HUDEP-2 (cell line): Measurements from ENCODE around the gene MUSTN1.

Source experiments
- DNase-seq, 76 experiments: peaks; one replicate each; lab custom pipeline; 2025; ENCODE audit not compliant: unreplicated experiment in 76 of 76; lab: John Stamatoyannopoulos, UW

MUSTN1 gene

DNA sequence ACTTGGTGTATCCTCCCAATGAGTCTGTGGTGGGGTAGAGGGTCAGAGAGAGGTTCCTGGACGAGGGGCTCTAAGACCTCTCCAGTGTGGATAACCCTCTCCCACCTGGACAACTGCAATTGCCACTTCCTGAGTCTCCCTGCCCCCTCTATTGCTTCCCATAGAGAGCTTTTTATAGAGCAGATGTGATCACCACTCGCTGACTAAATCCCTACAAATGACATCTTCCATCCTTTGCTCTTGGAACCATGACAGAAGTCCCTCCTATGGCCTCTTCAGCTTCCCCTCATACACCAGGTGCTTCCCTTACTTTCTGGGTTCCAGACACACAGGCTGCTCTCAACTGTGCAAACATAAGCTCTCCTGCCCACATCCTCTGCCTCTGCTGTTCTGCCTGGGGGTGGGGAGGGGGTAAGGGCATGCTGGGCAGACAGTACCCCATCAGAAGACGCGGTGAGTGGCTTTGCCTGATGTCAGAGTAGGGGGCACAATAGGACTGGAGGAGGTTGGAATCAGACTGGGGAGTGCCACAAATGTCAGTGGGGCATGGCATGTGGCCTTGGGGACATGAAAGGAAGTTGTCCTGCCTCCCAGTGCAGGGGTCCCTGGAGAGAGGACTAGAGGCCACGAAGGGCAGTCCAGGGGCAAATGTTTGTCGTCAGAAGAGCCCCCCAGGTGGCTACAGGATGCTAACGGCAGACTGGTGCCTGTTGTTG is 25.0 kb downstream of the MUSTN1 start:
- no peak for DNase-seq

DNA sequence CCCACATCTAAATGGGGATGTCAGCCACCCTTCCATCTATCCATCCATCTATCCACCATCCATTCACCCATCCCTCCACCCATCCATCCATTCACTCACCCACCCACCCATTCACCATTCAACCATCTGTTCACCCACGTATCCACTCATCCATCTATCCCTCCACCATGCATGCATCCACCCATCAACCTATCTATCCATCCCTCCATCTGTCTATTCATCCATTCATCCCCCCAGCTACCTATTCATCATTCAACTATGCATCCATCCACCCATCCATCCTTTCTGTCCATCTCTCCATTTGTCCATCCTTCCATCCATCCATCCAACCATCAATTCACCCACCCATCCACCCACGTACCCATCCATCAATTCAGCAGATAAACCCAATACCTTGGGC is 25.7 kb downstream of the MUSTN1 start:
- DNase-seq = no peak

DNA sequence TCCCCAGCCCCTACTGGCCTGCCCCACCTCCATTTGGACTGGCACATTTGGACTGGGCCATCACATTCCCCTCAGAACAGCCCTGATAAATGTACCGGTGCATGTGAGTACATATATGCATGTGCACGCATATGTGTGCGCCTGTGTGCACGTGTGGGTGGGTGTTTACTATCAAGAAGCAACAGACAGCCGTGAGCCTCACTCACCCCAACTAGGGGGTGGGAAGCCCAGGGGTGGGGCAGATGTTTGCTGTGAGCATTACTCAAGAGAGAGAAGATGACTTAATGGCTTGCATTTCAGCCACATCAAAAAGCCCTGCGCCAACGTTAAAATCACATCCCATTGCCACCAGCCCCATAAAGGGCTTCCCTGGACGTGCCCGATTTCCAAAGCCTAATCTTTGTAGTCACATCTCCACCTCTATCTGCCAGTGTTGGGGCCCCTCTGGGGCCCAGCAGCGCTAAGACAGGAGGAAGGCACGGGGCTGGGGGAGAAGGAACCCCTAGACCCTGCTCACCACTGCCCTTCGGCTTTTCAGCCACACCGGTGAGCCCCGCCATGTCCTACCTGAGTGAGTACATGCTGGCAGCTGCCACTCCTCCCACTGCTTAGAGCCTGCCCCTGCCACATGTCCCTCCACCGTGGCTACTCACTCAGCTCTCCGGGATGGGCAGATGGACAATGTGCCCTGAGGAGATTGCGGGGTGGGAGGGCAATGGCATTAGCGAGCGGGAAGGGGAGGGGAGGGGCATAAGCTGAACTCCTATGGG is 29.4 kb downstream of the MUSTN1 start:
- DNase-seq = no peak

DNA sequence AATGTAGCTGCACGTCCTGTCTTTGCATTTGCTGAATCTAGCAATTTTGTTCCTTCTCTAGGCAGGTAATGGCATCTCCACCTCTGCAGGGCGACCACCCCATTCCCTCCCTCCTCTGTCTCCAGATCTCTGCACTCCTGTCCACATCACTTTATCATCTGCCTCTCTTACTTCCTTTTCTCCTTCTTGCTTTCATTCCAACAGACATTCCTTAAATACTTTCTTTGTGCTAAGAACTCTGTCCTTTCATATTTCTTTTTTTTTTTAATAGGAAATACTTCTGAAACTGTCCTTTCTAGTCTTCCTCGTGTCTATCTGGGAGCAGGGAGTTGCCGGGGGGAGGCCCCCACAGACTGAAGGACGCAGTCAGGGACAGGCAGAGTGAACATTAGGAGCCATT is 33.0 kb downstream of the MUSTN1 start:
- DNase-seq = no peak

DNA sequence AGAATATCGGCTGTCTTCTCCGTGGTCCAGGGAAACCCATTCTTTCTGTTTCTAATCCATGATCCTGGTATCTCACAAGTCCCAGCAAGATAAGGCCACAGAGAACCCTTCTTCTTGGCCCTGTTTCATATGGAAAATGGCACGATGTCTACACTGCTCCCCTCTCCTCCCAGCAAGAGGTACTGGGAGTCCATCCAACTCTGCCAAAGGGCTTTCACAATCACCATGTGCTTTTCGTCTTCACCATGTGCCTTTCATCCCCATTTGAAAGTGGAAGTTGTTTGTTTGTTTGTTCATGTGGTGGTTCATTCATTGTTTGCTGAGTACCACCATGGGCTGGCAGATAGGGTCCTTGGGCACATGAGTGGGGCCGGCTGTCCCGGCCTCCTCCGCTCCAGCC is 34.7 kb downstream of the MUSTN1 start:
- no peak for DNase-seq

DNA sequence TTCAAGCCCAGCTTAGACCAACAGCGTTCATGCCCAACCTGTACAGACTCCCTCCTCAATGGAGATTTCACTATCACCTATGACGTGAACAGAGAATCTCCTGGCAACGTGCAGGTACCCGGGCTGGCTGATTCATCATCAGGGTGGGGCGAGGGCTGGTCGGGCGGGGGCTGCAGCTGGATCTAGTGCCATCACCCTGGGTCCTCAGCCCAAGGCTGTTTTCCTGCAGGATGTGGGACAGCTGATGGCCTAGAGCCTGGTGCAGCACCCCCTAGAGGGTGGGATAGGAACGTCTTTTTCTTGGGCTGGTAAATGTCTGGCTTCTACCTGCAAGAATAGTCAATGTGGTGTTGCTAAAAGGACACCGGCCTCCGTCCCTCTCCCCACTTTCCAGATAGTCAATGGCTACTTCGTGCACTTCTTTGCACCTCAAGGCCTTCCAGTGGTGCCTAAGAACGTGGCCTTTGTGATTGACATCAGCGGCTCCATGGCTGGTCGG is 35.8 kb downstream of the MUSTN1 start:
- DNase-seq = peak in 13 of 76 experiments; percentile 4 to 40 (median 10)

DNA sequence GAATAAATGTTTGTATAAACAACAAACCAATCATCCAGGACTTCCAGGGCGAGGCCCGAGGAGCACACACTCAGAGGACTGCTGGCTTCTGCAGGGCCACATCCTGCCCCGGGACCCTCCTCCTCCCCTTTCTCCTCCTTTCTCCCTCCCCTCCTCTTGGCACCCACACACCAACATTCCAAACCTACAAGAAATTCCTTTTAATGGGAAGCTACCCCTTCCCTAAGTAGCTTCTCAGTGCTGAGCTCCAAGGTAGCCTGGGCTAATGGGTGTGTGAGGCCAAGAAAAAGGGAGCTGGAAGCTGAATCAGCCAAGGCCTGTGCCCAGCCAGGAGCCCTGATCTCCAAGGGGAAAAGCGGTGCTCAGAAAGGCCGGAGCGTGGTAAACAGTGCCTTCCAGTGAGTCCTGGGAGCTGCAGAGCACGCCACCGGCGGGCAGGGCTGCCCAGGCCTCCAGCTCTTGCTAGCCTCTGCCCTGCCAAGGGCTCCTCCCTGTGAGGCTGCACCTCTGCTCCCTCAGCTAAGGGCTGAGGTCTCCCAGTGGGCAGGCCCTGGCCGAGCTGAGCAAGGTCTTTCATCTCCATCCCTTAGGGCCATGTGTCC is 36.3 kb downstream of the MUSTN1 start:
- DNase-seq = no peak

DNA sequence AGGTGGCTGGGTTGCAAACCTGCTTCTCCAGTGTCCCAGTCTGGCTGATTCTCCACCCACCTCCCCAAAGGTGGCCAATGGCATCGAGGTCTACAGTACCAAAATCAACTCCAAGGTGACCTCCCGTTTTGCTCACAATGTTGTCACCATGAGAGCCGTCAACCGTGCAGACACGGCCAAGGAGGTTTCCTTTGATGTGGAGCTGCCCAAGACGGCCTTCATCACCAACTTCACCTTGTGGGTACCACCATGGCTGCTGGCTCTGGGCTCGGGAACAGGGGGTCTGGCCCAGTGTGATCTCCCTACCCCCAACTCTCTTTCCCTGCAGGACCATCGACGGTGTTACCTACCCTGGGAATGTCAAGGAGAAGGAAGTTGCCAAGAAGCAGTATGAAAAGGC is 38.4 kb downstream of the MUSTN1 start:
- DNase-seq = no peak

DNA sequence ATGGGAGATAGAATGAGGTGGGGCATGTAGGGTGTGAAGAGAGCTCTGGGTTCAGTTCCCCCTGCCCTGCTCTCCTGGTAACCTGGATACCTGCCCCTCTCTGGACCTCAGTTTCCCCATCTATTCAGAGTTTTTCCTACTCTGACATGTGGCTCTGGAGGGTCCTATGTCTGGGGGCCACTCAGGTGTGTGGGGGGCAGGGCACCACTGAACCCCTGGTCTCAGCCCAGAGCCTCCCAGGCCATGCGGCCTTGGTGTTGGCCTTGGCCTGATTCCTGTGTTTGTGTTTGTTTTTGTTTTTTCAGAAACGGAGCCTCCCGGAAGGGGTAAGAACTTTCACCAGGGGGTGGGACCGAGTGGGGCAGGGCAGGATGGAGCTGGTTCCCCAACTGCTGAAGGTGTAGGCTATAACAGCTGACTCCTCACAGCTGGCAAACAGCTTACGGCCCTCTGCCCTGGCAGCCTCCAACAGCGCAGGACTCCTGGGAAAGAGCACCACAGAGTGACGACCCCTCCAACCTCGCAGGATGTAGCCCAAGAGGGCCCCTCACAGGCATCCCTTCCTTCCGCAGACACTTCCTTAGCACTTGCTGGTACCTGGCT is 39.4 kb downstream of the MUSTN1 start:
- no peak for DNase-seq

DNA sequence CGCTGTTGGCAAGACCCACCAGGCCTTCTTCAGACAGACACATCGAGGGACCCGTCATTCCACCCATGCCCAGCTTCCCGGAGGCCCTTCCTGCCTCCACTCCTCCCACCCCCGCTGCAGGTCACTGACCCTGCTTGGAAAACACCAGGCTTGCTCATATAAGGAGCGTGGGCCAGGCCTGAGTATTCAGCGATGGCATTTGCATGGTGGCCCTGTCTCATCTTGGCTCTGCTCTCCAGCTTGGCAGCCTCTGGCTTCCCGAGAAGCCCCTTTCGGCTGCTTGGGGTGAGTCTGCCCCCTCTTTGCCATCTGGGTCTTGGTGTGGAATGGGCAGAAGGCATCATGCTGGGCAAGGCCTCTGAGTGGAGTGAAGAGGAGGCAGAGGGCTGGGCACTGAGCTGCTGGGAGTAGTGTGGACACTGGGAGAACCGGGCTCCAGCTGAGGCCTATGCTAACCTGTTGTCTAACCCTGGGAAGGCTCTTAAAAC is 40.2 kb downstream of the MUSTN1 start, which contains the start of gene ITIH3:
TSS of gene ITIH3 (plus strand) at position 185 of the 488 bp plus-strand sequence. CDS start at position 193, 8 bp downstream.
- no peak for DNase-seq

DNA sequence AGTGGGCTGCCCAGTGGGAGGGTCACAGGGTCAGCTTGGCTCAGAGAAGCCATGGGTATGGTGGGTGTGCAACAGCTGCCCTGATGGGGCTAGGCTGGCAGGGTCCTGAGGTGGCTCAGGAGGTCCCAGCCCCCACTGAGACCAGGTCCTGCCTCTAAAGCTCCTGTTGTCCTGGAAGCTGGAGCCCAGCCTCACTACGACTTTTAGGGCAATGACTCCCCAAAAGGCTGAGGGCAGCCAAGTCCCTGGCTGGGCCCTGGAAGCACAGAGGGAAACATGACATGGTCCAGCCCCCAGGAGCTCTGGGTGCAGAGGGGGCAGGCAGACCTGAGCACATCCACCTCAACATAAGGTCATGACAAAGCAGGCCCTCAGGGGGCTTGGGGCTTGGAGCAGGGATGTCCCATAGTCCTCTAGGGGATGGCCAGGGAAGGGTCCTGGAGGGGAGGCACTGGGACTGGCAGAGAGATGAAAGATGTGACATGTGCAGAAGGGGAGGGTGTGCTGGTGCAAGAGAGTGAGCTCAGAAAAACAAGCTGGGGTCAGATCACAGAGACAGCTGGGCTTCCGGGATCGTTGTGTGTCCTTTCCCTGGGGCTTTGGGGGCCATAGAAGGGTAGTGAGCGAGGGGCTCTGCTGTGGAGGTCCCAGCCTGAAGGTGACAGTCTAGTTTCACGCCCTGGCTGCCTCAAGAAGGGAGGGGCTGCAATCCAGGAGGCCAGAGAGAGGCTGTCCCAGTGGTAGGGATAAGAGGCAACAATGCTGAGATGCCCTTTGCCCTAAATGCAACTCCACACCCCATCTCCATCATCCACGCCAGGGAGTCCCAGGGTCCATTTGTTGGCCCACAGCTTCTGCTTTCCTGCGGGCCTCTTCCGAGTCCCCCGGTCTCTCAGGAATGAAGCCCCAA is 40.9 kb downstream of the MUSTN1 start:
- DNase-seq = no peak

DNA sequence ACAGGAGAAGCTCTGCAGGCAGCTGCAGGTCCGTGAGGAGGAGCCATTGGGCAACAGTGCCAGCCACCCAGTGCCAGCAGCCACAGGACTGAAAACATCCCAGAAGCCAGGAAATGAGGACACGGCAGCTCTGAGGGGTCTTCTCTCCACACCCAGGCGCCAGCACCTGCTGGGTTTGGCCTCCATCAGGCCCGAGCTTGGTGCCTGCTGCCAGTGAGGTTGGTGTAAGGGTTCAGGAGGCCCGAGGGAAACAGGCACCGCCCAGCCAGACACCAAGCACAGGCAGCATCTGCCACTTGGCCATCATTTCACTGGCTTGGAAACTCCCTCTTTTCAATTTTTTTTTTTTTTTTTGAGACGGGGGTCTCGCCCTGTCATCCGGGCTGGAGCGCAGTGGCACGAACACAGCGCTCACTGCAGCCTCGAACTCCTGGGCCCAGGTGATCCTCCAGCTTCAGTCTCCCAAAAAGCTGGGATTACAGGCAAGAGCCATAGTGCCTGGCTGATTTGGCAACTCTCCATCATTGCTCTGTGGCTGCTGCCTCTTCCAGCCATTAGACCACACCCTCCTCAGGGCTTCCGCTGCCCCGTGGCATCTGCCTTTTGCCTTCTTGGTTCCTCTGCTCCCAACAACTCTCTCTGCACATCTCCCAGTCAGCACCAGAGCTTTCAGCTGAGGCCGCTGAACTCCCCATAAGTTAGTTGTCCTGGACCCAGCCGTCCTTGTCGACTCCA is 41.7 kb downstream of the MUSTN1 start:
- peak in 32 of 76 experiments; percentile 4 to 60 (median 18) for DNase-seq

DNA sequence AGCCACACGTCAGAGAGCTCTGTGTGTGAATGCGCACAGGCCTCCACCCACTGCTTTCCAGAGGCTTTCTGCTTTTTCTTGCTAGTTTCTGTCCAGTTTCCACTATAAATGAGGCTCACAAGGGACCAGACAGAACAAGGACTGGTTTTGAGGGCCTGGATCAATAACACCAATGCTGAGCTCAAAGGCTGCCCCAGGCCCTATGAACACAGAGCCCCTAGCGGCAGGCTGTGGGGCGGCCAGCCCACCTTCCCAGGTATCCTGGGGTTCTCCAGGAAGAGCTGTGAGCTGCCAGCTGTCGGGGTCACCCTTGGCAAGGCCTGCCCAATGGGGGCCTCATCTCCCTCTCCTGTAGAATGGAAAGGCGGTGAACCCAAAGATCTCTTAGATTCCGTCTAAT is 42.4 kb downstream of the MUSTN1 start:
- DNase-seq = no peak

DNA sequence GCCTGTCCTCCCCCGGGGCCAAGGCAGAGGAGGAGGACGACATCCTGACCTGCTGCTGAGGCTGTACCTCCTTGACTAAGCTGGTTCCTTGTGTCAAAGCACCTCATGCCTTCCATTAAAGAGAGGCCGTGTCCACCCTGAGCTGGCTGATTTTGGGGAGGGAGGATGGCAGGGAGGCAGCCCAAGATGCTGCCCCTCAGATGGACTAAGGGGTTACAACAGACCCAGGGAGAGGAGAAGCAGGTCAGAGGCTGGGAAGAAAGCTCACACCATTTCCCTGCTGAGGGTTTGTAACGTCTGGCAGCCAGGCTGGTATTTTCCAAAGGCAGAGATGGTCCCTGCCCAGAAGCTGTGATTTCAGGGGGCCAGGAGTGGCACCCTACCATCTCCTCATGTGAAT is 42.9 kb downstream of the MUSTN1 start:
- DNase-seq = no peak

DNA sequence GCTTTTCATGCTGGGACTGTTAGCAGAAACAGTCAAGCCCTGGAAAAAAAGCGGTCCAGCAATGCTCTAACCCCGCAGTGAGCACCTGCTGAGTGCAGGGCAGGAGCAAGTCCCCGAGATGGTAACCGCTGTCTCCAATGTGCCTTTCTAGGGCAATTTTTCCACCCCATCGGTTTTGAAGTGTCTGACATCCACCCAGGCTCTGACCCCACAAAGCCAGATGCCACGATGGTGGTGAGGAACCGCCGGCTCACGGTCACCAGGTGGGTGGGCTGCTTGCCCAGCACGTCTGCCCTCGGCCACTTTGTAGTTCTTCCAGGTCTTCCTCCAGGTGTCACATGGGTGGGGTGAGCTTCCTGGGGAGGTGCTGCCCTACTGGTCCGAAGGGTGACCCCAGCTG is 43.5 kb downstream of the MUSTN1 start:
- no peak for DNase-seq

DNA sequence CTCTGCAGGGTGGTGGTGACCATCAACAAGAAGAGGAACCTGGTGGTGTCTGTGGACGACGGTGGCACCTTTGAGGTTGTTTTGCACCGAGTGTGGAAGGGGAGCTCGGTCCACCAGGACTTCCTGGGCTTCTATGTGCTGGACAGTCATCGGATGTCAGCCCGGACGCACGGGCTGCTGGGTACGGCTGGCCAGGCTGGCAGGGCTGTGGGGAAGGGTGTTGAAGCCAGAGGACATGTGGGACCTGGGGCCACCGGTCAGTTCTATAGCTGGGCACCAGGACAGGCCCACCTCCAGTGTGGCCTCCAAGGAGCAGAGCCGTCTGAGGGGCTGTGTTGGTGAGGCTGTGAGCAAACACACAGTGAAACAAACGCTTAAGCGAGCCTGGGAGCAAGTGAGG is 44.1 kb downstream of the MUSTN1 start:
- DNase-seq = no peak

DNA sequence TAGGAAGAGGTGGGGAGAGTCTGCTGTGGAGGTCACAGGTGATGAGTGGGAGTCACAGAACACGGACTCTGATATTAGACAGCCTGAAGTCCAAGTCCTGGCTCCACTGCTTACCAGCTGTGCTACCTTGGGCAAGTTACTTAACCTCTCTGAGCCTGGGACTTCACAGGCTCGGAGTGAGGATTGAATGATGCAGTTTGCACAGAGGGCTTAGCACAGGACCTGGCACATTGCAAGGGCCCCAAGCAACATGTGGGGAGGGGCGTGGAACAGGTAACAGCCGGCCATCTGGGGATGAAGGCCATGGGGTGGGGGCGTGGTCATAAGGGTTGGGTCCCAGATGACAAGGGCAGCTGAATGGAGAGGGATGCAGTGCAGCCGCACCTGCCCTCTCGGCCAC is 44.5 kb downstream of the MUSTN1 start:
- DNase-seq = no peak

DNA sequence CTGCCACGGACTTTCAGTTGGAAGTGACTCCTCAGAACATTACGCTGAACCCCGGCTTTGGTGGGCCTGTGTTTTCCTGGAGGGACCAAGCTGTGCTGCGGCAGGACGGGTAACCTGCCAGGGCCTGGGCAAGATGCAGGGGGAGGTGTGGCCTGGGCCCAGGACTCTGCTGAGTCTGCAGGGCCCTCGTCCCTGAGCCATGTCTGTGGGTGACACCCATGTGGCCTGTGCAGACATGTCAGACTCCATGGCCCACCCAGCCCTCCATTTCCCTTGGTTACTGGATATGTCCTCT is 45.1 kb downstream of the MUSTN1 start:
- no peak for DNase-seq

DNA sequence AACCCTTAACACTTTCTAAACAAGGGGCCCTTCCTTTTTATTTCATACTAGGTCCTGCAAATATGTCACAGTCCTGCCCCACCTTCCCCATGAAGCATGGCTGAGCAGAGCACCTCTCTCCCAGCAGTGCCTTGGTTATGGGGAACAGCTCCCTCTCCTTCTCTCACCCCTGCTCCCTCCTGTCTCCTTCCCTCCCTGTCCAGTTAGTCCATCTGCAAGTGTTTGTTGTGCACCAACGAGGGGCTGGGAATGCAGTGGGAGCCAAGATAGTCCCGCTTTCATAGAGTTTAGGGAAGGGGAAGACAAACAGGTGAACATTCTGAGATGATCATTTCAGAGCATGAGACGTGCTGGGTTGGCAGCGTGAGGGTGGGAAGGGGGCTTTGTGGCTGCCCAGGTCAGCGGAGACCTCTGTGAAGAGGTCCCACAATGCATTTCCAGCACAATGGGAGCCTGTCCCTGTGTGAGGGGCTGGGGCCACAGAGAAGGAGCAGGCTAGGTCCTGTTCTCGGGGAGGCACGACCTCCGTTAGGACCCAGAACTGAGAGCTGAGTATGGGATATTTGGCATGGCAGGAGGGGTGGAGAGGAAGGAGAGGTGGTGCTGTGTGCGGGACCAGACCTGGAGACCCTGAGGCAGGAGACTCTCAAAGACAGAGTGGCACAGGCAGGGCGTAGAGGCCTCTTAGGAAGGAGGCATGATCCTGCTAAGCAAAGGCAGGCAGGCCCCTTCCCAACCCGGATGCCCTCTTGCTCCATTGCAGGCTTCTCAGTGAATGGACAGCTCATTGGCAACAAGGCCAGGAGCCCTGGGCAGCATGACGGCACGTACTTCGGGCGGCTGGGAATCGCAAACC is 45.7 kb downstream of the MUSTN1 start:
- no peak for DNase-seq
